HepG2 (cell line): Measurements from ENCODE around the gene OR6S1. TPM values are rescaled to one million over a fixed set of nuclear protein-coding genes. Genes with fewer than 3 reads are reported as not detected.
A peak's percentile ranks its signal among the peaks of the same experiment; 100 is the strongest.

ENCODE experiments used
- ATAC-seq: fragments of 200-7000 bp; cut with Tn5 transposase; 3 replicates; pipeline ENCODE4 v1.9.1; 2020; ENCODE audit warnings: mild to moderate bottlenecking, moderate library complexity
- BruUV-seq: library from RNA; stranded (reverse); fragments of 400-500 nt; replicated peaks from 2 replicates; lab custom pipeline; 2021; lab: Mats Ljungman, UMichigan
- CTCF ChIA-PET: fragments of 300-600 bp; formaldehyde crosslinking; extraction: SDS; loops from one replicate; lab custom pipeline; 2021; ENCODE audit warnings: low total read pairs, inconsistent platforms, low intra/inter-chr PET ratio; lab: Yijun Ruan, JAX
- POLR2A ChIA-PET: fragments of 350-600 bp; sonication (Branson Sonifier 250); formaldehyde crosslinking; loops from one replicate; lab custom pipeline; 2020; ENCODE audit warnings: antibody characterized with exemption, inconsistent platforms; lab: Yijun Ruan, JAX
- DNase-seq: peaks from one replicate; pipeline ENCODE4 v3.0.0-alpha.2; 2015; ENCODE audit warnings: low spot score
- FAIRE-seq: peaks from 3 replicates; lab custom pipeline; 2011; peaks lifted over from hg19 to GRCh38; lab: Jason Lieb, UNC
- H2AFZ ChIP-seq: one replicate; pipeline ENCODE4 v1.6.1; 2011; ENCODE audit warnings: low read length, inconsistent platforms
- H3K27ac ChIP-seq: fragments of 300-600 bp; 3 replicates; pipeline ENCODE4 v1.8.0; 2011; ENCODE audit warnings: mixed run types, mild to moderate bottlenecking, mixed read lengths, low read length, inconsistent platforms; ENCODE audit not compliant: insufficient read depth; ENCODE audit errors: extremely low read length
- H3K27me3 ChIP-seq, 2 experiments: fragments of 200-600 bp in 1 of 2; 2 replicates in 1 of 2; 3 replicates in 1 of 2; pipeline versions ENCODE4 v1.6.0 to v1.8.0; 2011; ENCODE audit warnings: low read length in 2 of 2, mild to moderate bottlenecking in 2 of 2, moderate library complexity in 2 of 2, inconsistent platforms in 1 of 2; ENCODE audit not compliant: insufficient read depth in 2 of 2, control insufficient read depth in 1 of 2
- H3K36me3 ChIP-seq, 2 experiments: fragments of 200-600 bp in 1 of 2; replicated peaks in 1 of 2; 2 replicates in 1 of 2; 3 replicates in 1 of 2; pipeline versions ENCODE4 v1.5.1 to v1.8.0; 2011; ENCODE audit warnings: low read length in 2 of 2, inconsistent platforms in 1 of 2; ENCODE audit not compliant: insufficient read depth in 2 of 2, control insufficient read depth in 1 of 2
- H3K4me1 ChIP-seq: 2 replicates; pipeline ENCODE4 v1.5.1; 2012; ENCODE audit warnings: low read length, inconsistent platforms; ENCODE audit not compliant: insufficient read depth
- H3K4me2 ChIP-seq: 2 replicates; pipeline ENCODE4 v1.6.0; 2011; ENCODE audit warnings: low read depth, low read length, inconsistent platforms
- H3K4me3 ChIP-seq, 3 experiments: fragments of 200-600 bp in 1 of 3; sonication (generic), shearing (Covaris generic) in 1 of 3; replicated peaks in 1 of 3; 2 replicates each; pipeline ENCODE4 v1.5.1; 2011 to 2016; ENCODE audit warnings: low read length in 3 of 3, inconsistent platforms in 2 of 3, low read depth in 2 of 3, mild to moderate bottlenecking in 2 of 3, control low read depth in 1 of 3, mixed read lengths in 1 of 3; ENCODE audit not compliant: insufficient read depth in 1 of 3
- H3K79me2 ChIP-seq: one replicate; pipeline ENCODE4 v1.6.1; 2011; ENCODE audit warnings: low read length, inconsistent platforms; ENCODE audit not compliant: insufficient read depth
- H3K9ac ChIP-seq: 2 replicates; pipeline ENCODE4 v1.6.0; 2011; ENCODE audit warnings: mild to moderate bottlenecking, low read depth, low read length, inconsistent platforms; ENCODE audit not compliant: insufficient read depth
- H3K9me3 ChIP-seq: 2 replicates; pipeline ENCODE4 v1.5.1; 2012; ENCODE audit warnings: mild to moderate bottlenecking, low read length
- H4K20me1 ChIP-seq: 2 replicates; pipeline ENCODE4 v1.6.0; 2011; ENCODE audit warnings: inconsistent platforms, mild to moderate bottlenecking, low read length, moderate library complexity; ENCODE audit not compliant: insufficient read depth
- AGO2 ChIP-seq: fragments of 200-400 bp; formaldehyde crosslinking; optimal IDR thresholded peaks from 2 replicates; pipeline ENCODE3; 2017; ENCODE audit warnings: mild to moderate bottlenecking, low read depth, low read length, moderate library complexity
- ARNTL ChIP-seq: sonication (generic); formaldehyde crosslinking; IDR thresholded peaks from 2 replicates; pipeline ENCODE4 v1.4.0; 2020; ENCODE audit warnings: mild to moderate bottlenecking, missing genetic modification reagents
- ELF3 ChIP-seq: IDR thresholded peaks from 2 replicates; pipeline ENCODE4 v1.6.1; 2016; ENCODE audit warnings: missing genetic modification reagents, missing compliant biosample characterization
- ETV5 ChIP-seq: IDR thresholded peaks from 2 replicates; pipeline ENCODE4 v1.6.1; 2018; ENCODE audit warnings: missing biosample characterization, missing genetic modification reagents, inconsistent platforms, borderline replicate concordance
- MIER3 ChIP-seq: IDR thresholded peaks from 2 replicates; pipeline ENCODE4 v1.6.1; 2016; ENCODE audit warnings: missing compliant biosample characterization, borderline replicate concordance
- MXI1 ChIP-seq: IDR thresholded peaks from 3 replicates; pipeline ENCODE4 v1.6.1; 2012; ENCODE audit warnings: low read depth, low read length, inconsistent platforms, borderline replicate concordance
- PCBP2 ChIP-seq: fragments of 200-400 bp; formaldehyde crosslinking; optimal IDR thresholded peaks from 2 replicates; pipeline ENCODE3; 2018; ENCODE audit warnings: low read length, low read depth; ENCODE audit not compliant: poor library complexity, severe bottlenecking
- PHF21A ChIP-seq: sonication (generic); formaldehyde crosslinking; IDR thresholded peaks from 2 replicates; pipeline ENCODE4 v1.5.0; 2020; ENCODE audit warnings: mild to moderate bottlenecking, missing genetic modification reagents
- SMC3 ChIP-seq: IDR thresholded peaks from 2 replicates; pipeline ENCODE4 v1.6.1; 2011; ENCODE audit warnings: low read length, improper control_type of control experiment
- ZNF225 ChIP-seq: sonication (generic); formaldehyde crosslinking; IDR thresholded peaks from 2 replicates; pipeline ENCODE4 v1.4.0; 2020; ENCODE audit warnings: mild to moderate bottlenecking, missing genetic modification reagents
- WGBS: methylation state at CpG from one replicate; pipeline ENCODE4 v1.1.6; 2017; ENCODE audit warnings: low lambda C conversion rate; 5-methylcytosine and 5-hydroxymethylcytosine counted together
- in situ Hi-C: cut with HindIII; loops from 2 replicates; pipeline ENCODE4 v1.10.0; 2017; ENCODE audit warnings: low pct_unique_long_range_greater_than_20kb; ENCODE audit not compliant: extremely low pct_ligation_motif_present
- intact Hi-C: fragments of 100-400 bp; cut with micrococcal nuclease; formaldehyde crosslinking; loops from one replicate; pipeline ENCODE4 v1.10.0; 2022; ENCODE audit not compliant: unreplicated experiment
- polyA plus RNA-seq, 8 experiments: library from polyadenylated mRNA; depleted of rRNA in 3 of 8; stranded (reverse) in 7 of 8; unstranded in 1 of 8; fragments of >200 nt; fragmentation: Illumina TruSeq in 4 of 8; extraction: Trizol in 4 of 8; gene quantifications; 2 replicates each; pipeline versions ENCODE4 v1.2.1 to v1.2.3, GENCODE V29; 2011 to 2016; ENCODE audit warnings: low read depth in 4 of 8, missing spikeins in 1 of 8, mixed read lengths in 1 of 8; ENCODE audit not compliant: insufficient read depth in 1 of 8
- total RNA-seq, 5 experiments: library from RNA; depleted of rRNA; stranded (reverse); fragments of >200 nt; fragmentation: Illumina TruSeq; extraction: Trizol; gene quantifications; 2 replicates each; pipeline ENCODE4 v1.2.3, GENCODE V29; 2016; ENCODE audit warnings: low read depth in 1 of 5
- TF ChIP-seq, protein P1 (sequence below): fragments of 450-650 bp; IDR thresholded peaks from 2 replicates; pipeline ENCODE4 v1.6.1; 2016
- TF ChIP-seq, protein P2 (sequence below): sonication (generic); formaldehyde crosslinking; conservative IDR thresholded peaks from 2 replicates; pipeline ENCODE4 v1.4.0; 2020; ENCODE audit warnings: mild to moderate bottlenecking, missing genetic modification reagents, moderate library complexity
- TF ChIP-seq, protein P3 (sequence below): sonication (generic); formaldehyde crosslinking; IDR thresholded peaks from 2 replicates; pipeline ENCODE4 v1.8.0; 2022; ENCODE audit warnings: mild to moderate bottlenecking, missing genetic modification reagents, borderline replicate concordance
- TF ChIP-seq, protein P4 (sequence below): sonication (generic); formaldehyde crosslinking; conservative IDR thresholded peaks from 2 replicates; pipeline ENCODE4 v1.8.0; 2022; ENCODE audit warnings: mild to moderate bottlenecking, moderate library complexity, missing genetic modification reagents

OR6S1 gene
- total and polyA plus RNA-seq, 2 of the 13 experiments (the other 11 are each of a cell fraction or from before 2014, with no cell fraction given), result 0.09 TPM; not detected in 1

DNA sequence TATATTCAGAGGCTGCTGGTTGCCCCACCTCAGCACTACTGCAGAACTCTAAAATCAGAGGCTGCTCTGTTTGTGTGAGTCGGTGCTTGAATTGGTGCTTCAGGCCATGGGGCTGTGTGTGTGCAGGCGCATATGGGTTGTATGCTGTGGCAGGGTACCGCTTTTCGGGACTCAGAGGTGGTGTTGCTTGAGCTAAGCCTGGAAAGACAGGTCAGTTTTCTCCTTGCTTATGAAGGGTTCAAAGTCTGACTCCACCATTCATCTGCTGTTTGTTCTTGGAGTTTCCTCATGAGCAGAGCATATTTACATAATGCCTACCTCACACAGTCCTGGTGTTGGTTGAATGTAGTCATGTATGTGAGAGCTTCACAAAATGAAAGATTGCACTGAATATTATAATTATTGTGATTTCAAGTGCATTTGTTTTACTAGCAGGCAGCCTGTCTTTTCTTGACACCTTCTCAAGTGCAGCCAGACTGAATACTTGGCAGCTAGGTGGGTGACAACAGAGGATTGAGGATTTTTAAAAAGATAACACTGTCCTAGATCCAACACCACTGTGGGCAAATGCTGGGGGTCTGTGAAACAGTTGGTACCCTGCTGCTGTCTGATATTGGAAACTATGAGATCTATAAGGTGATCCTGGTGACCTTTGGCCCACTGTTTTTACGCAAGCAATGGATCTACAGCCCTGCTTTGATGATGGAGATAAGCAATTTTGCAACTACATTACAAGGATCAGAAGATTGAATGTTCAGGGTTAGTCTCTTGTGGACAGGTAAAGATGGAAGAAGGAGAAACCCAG, 46.1 kb upstream of the OR6S1 start:
- Histone ChIP-seq H3K79me2 (peaks cover 70% of the 10 kb centered on the region), H4K20me1 (peaks cover 30% of the 10 kb centered on the region), H3K27ac (peak overlapping the region; percentile 97), H3K4me3 (peak overlapping the region; percentile 83 to 89 (median 89)), H3K27me3 (peaks cover 0 to 5% of the 10 kb centered on the region in 2 experiments; a peak in 1 of 5 replicates), H3K4me2 (peak overlapping the region; percentile 96), H3K36me3 (peaks cover 4 to 13% of the 10 kb centered on the region in 2 experiments), H3K9me3 (no peaks in the 10 kb centered on the region), H3K4me1 (peaks cover 45% of the 10 kb centered on the region), H3K9ac (peak overlapping the region; percentile 95), H2AFZ (no peak overlapping the region)
- peak; percentile 7 for ATAC-seq
- CTCF ChIA-PET, result interaction anchor here (0.9 to 1.2 kb wide), 2 partner anchors 22 to 25 kb away, joined by 4 to 5 read pairs; no protein-coding TSS in a partner anchor
- no TSS peak for BruUV-seq
- FAIRE-seq, result peak; percentile 72
- POLR2A ChIA-PET, result interaction anchor here (0.6 to 8.9 kb wide), 28 partner anchors 9 to 416 kb away, joined by 3 to 105 read pairs (median 4); partner anchors contain the start of genes APEX1, OSGEP, PARP2 and PIP4P1
- peak; percentile 91 for DNase-seq
- in situ Hi-C loops (loop anchor here (10.0 kb wide), 1 partner anchor 363 kb away; no protein-coding TSS in a partner anchor), intact Hi-C loops (loop anchor here (1.0 to 5.0 kb wide), 3 partner anchors 74 to 354 kb away; partner anchors contain the start of gene CCNB1IP1)
- 9% methylated on average over 5 of the region's 5 CpGs for WGBS
- no peak for TF ChIP-seq PHF21A (CRISPR knock-in tag)
- TF ChIP-seq MIER3 (CRISPR knock-in tag), result peak; percentile 18; the same call in 1 of the 2 replicates
- TF ChIP-seq ARNTL (CRISPR knock-in tag), result 0 out of 2 replicates have a peak, but pooled peaks have one; percentile 10
- no peak for TF ChIP-seq PCBP2
- TF ChIP-seq ZNF225 (CRISPR knock-in tag), result no peak
- TF ChIP-seq, protein P1, sequence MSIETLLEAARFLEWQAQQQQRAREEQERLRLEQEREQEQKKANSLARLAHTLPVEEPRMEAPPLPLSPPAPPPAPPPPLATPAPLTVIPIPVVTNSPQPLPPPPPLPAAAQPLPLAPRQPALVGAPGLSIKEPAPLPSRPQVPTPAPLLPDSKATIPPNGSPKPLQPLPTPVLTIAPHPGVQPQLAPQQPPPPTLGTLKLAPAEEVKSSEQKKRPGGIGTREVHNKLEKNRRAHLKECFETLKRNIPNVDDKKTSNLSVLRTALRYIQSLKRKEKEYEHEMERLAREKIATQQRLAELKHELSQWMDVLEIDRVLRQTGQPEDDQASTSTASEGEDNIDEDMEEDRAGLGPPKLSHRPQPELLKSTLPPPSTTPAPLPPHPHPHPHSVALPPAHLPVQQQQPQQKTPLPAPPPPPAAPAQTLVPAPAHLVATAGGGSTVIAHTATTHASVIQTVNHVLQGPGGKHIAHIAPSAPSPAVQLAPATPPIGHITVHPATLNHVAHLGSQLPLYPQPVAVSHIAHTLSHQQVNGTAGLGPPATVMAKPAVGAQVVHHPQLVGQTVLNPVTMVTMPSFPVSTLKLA, result no peak
- no peak for TF ChIP-seq SMC3
- TF ChIP-seq MXI1, result peak; percentile 60; the same call in 1 of the 3 replicates
- TF ChIP-seq, protein P2, sequence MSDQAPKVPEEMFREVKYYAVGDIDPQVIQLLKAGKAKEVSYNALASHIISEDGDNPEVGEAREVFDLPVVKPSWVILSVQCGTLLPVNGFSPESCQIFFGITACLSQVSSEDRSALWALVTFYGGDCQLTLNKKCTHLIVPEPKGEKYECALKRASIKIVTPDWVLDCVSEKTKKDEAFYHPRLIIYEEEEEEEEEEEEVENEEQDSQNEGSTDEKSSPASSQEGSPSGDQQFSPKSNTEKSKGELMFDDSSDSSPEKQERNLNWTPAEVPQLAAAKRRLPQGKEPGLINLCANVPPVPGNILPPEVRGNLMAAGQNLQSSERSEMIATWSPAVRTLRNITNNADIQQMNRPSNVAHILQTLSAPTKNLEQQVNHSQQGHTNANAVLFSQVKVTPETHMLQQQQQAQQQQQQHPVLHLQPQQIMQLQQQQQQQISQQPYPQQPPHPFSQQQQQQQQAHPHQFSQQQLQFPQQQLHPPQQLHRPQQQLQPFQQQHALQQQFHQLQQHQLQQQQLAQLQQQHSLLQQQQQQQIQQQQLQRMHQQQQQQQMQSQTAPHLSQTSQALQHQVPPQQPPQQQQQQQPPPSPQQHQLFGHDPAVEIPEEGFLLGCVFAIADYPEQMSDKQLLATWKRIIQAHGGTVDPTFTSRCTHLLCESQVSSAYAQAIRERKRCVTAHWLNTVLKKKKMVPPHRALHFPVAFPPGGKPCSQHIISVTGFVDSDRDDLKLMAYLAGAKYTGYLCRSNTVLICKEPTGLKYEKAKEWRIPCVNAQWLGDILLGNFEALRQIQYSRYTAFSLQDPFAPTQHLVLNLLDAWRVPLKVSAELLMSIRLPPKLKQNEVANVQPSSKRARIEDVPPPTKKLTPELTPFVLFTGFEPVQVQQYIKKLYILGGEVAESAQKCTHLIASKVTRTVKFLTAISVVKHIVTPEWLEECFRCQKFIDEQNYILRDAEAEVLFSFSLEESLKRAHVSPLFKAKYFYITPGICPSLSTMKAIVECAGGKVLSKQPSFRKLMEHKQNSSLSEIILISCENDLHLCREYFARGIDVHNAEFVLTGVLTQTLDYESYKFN (CRISPR knock-in tag), result peak; percentile 80
- TF ChIP-seq ELF3 (CRISPR knock-in tag), result peak; percentile 84
- TF ChIP-seq, protein P3, sequence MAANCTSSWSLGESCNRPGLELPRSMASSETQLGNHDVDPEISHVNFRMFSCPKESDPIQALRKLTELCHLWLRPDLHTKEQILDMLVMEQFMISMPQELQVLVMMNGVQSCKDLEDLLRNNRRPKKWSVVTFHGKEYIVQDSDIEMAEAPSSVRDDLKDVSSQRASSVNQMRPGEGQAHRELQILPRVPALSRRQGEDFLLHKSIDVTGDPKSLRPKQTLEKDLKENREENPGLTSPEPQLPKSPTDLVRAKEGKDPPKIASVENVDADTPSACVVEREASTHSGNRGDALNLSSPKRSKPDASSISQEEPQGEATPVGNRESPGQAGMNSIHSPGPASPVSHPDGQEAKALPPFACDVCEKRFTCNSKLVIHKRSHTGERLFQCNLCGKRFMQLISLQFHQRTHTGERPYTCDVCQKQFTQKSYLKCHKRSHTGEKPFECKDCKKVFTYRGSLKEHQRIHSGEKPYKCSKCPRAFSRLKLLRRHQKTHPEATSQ (CRISPR knock-in tag), result no peak
- TF ChIP-seq AGO2, result no peak
- TF ChIP-seq ETV5, result no peak; the same call in 1 of the 2 replicates
- TF ChIP-seq, protein P4, sequence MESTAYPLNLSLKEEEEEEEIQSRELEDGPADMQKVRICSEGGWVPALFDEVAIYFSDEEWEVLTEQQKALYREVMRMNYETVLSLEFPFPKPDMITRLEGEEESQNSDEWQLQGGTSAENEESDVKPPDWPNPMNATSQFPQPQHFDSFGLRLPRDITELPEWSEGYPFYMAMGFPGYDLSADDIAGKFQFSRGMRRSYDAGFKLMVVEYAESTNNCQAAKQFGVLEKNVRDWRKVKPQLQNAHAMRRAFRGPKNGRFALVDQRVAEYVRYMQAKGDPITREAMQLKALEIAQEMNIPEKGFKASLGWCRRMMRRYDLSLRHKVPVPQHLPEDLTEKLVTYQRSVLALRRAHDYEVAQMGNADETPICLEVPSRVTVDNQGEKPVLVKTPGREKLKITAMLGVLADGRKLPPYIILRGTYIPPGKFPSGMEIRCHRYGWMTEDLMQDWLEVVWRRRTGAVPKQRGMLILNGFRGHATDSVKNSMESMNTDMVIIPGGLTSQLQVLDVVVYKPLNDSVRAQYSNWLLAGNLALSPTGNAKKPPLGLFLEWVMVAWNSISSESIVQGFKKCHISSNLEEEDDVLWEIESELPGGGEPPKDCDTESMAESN (CRISPR knock-in tag), result no peak
